Activated B cell treated with CpG ODN at 0.5 μM for 24 hours (primary cell): Measurements from ENCODE around the gene ALK. TPM values are rescaled to one million over a fixed set of nuclear protein-coding genes. Genes with fewer than 3 reads are reported as not detected.

Experiments
- ATAC-seq: fragments of 200-7000 bp; cut with Tn5 transposase; one replicate; pipeline ENCODE4 v1.10.0; 2021; ENCODE audit warnings: low read depth, mild to moderate bottlenecking, moderate library complexity
- CTCF ChIA-PET: fragments of 350-600 bp; sonication (Branson Sonifier 250); formaldehyde crosslinking; loops from one replicate; lab custom pipeline; 2021; ENCODE audit warnings: antibody characterized with exemption; lab: Charles Lee
- POLR2A ChIA-PET: fragments of 350-600 bp; sonication (Branson Sonifier 250); formaldehyde crosslinking; loops from one replicate; lab custom pipeline; 2021; ENCODE audit warnings: antibody characterized with exemption; lab: Charles Lee
- DNase-seq: peaks from one replicate; pipeline ENCODE4 v3.0.0; 2022
- H3K27ac Mint-ChIP-seq: one replicate; pipeline ENCODE4 v1.8.0; 2020; ENCODE audit warnings: mixed read lengths
- H3K27me3 Mint-ChIP-seq: one replicate; pipeline ENCODE4 v1.8.0; 2021; ENCODE audit warnings: mixed read lengths
- H3K36me3 Mint-ChIP-seq: one replicate; pipeline ENCODE4 v1.8.0; 2021; ENCODE audit warnings: low read depth, mixed read lengths
- H3K4me1 Mint-ChIP-seq: one replicate; pipeline ENCODE4 v1.8.0; 2021; ENCODE audit warnings: mixed read lengths
- H3K4me3 Mint-ChIP-seq: one replicate; pipeline ENCODE4 v1.8.0; 2020; ENCODE audit warnings: mild to moderate bottlenecking, mixed read lengths
- H3K9me3 Mint-ChIP-seq: one replicate; pipeline ENCODE4 v1.8.0; 2020; ENCODE audit warnings: mixed read lengths
- CTCF ChIP-seq: fragments of 200-600 bp; IDR thresholded peaks from one replicate; pipeline ENCODE4 v1.8.0; 2022; ENCODE audit warnings: antibody characterized with exemption, mild to moderate bottlenecking
- intact Hi-C: fragments of 100-400 bp; cut with micrococcal nuclease; formaldehyde crosslinking; loops from one replicate; pipeline ENCODE4 v1.15.1; 2024
- total RNA-seq: library from RNA; stranded (reverse); gene quantifications from 2 replicates; pipeline ENCODE4 v1.2.3, GENCODE V29; 2022

ALK gene
- total RNA-seq, 1 donor from 2014 or later = not detected

GRCh38 chr2:29518646-29519337 lies 402.6 kb downstream of the ALK start:
- no peak overlapping the region for H3K27ac Mint-ChIP-seq
- intact Hi-C loops = no loop called here
- ATAC-seq (no peak), DNase-seq (no peak)
- no peaks in the 10 kb centered on the region for H3K9me3 Mint-ChIP-seq
- no peak for TF ChIP-seq CTCF
- H3K4me3 Mint-ChIP-seq = no peak overlapping the region
- ChIA-PET POLR2A (no interaction called here), CTCF (no interaction called here)
- H3K36me3 Mint-ChIP-seq = no peaks in the 10 kb centered on the region
- H3K4me1 Mint-ChIP-seq = no peaks in the 10 kb centered on the region
- H3K27me3 Mint-ChIP-seq = no peaks in the 10 kb centered on the region

- Mint-ChIP-seq H3K27ac (no peak overlapping the region), H3K4me1 (no peaks in the 10 kb centered on the region), H3K4me3 (no peak overlapping the region), H3K36me3 (no peaks in the 10 kb centered on the region), H3K9me3 (no peaks in the 10 kb centered on the region), H3K27me3 (no peaks in the 10 kb centered on the region)
- CTCF ChIA-PET = no interaction called here
- DNase-seq (no peak), ATAC-seq (no peak)
- POLR2A ChIA-PET = no interaction called here
- no peak for TF ChIP-seq CTCF
- intact Hi-C loops = no loop called here
Measured at GRCh38 chr2:29518010-29518409, 403.4 kb downstream of the ALK start.

GRCh38 chr2:29517413-29517812 lies 404.0 kb downstream of the ALK start:
- Mint-ChIP-seq H3K27me3 (no peaks in the 10 kb centered on the region), H3K36me3 (no peaks in the 10 kb centered on the region), H3K27ac (no peak overlapping the region), H3K4me3 (no peak overlapping the region), H3K4me1 (no peaks in the 10 kb centered on the region), H3K9me3 (no peaks in the 10 kb centered on the region)
- POLR2A ChIA-PET = no interaction called here
- ATAC-seq (no peak), DNase-seq (no peak)
- CTCF ChIA-PET = no interaction called here
- TF ChIP-seq CTCF = no peak
- intact Hi-C loops = no loop called here

GRCh38 chr2:29516767-29517166 lies 404.6 kb downstream of the ALK start:
- intact Hi-C loops = no loop called here
- Mint-ChIP-seq H3K4me1 (no peaks in the 10 kb centered on the region), H3K27me3 (no peaks in the 10 kb centered on the region), H3K27ac (no peak overlapping the region), H3K36me3 (no peaks in the 10 kb centered on the region), H3K9me3 (no peaks in the 10 kb centered on the region), H3K4me3 (no peak overlapping the region)
- no peak for TF ChIP-seq CTCF
- CTCF ChIA-PET = no interaction called here
- ATAC-seq (no peak), DNase-seq (no peak)
- POLR2A ChIA-PET = no interaction called here

- intact Hi-C loops = no loop called here
- TF ChIP-seq CTCF = no peak
- no peak overlapping the region for H3K4me3 Mint-ChIP-seq
- no peaks in the 10 kb centered on the region for H3K27me3 Mint-ChIP-seq
- ATAC-seq = no peak
- CTCF ChIA-PET = no interaction called here
- H3K27ac Mint-ChIP-seq = no peak overlapping the region
- POLR2A ChIA-PET = no interaction called here
- peaks cover 10% of the 10 kb centered on the region for H3K9me3 Mint-ChIP-seq
- H3K36me3 Mint-ChIP-seq = no peaks in the 10 kb centered on the region
- DNase-seq = no peak
- no peaks in the 10 kb centered on the region for H3K4me1 Mint-ChIP-seq
Measured at GRCh38 chr2:29509878-29510277, 411.5 kb downstream of the ALK start.
